Prostate gland (tissue), 2 donors: ENCODE results near the gene PCDHB14. TPM values are rescaled to one million over a fixed set of nuclear protein-coding genes. Genes with fewer than 3 reads are reported as not detected.
"Not testable (repeated sequence)": the region's sequence is repeated elsewhere in the genome, so short reads cannot be mapped to it uniquely, and the experiment has no call there.

ENCODE experiments used
- DNase-seq: peaks from one replicate; pipeline ENCODE4 v3.0.0-alpha.2; 2019; ENCODE audit warnings: low spot score
- H3K27ac ChIP-seq, 2 donors: fragments of 200-600 bp; sonication (generic); 2 replicates each; pipeline ENCODE4 v1.5.1; 2017 to 2019
- H3K27me3 ChIP-seq: fragments of 200-600 bp; sonication (generic); replicated peaks from 2 replicates; pipeline ENCODE4 v1.5.1; 2019; ENCODE audit not compliant: insufficient read depth
- H3K36me3 ChIP-seq, 2 donors: fragments of 200-600 bp; sonication (generic); 1 replicate in 1 of 2; 2 replicates in 1 of 2; pipeline versions ENCODE4 v1.5.1 to v1.8.1; 2017 to 2019
- H3K4me1 ChIP-seq: fragments of 200-600 bp; sonication (generic); replicated peaks from 2 replicates; pipeline ENCODE4 v1.5.1; 2019
- H3K4me3 ChIP-seq, 2 donors: fragments of 200-600 bp; sonication (generic); 2 replicates each; pipeline ENCODE4 v1.5.1; 2017 to 2019
- H3K9me3 ChIP-seq: fragments of 200-600 bp; sonication (generic); 2 replicates; pipeline ENCODE4 v1.5.1; 2017
- POLR2A ChIP-seq: fragments of 450-650 bp; IDR thresholded peaks from one replicate; pipeline ENCODE4 v1.6.1; 2016; ENCODE audit warnings: antibody characterized with exemption, mild to moderate bottlenecking
- POLR2AphosphoS5 ChIP-seq: sonication (generic); formaldehyde crosslinking; IDR thresholded peaks from one replicate; pipeline ENCODE4 v1.6.1; 2017; ENCODE audit warnings: antibody characterized with exemption
- WGBS: methylation state at CpG from one replicate; pipeline ENCODE4 v1.1.5; 2018; 5-methylcytosine and 5-hydroxymethylcytosine counted together
- intact Hi-C: fragments of 100-400 bp; cut with DNase I; formaldehyde crosslinking; loops from one replicate; pipeline ENCODE4 v1.14.2; 2022
- total RNA-seq, 2 donors: library from RNA; depleted of rRNA; stranded (reverse); fragments of >200 nt; gene quantifications; one replicate each; pipeline ENCODE4 v1.1.0, GENCODE V29; 2016
- TF ChIP-seq, protein P1 (sequence below), 4 experiments: fragments of 200-600 bp in 2 of 4; fragments of 450-650 bp in 2 of 4; sonication (generic) in 2 of 4; IDR thresholded peaks; 1 replicate in 3 of 4; 2 replicates in 1 of 4; pipeline ENCODE4 v1.5.1; 2016 to 2019; ENCODE audit warnings: antibody characterized with exemption in 4 of 4, mild to moderate bottlenecking in 2 of 4, moderate library complexity in 2 of 4

PCDHB14 gene
- 1 to 10 TPM; 4.6 to 6.7 TPM for total RNA-seq

DNA sequence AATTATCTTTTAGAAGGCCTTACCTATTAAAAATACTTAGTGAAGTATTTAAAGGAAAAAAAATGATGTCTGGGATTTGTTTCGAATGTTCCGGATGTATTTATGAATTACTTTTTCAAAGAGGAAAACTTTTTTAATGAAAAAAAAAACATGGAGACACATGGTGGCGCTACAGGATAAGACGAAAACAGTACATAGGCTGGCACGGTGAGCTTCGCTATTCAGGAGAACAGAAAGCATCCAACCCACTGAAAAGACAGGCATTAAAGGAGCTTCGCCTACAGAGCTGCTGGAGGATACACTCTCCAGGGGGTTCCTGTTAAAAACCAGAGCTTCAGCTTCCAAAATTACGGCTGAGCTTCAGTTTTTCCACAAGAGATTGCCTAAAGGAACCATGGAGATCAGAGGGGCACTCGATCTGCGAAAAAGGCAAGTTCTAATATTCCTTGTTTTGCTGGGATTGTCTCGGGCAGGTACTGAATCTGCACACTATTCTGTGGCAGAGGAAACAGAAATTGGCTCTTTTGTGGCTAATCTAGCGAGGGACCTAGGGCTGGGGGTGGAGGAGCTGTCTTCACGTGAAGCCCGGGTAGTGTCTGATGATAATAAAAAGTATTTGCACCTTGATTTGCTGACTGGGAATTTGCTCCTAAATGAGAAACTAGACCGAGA is at the start of gene PCDHB14:
Gene PCDHB14 (plus strand): TSS at position 232 of the 672 bp plus-strand sequence. CDS start 163 bp downstream, at position 395.
- Histone ChIP-seq H3K36me3 (no peaks in the 10 kb centered on the region), H3K4me3 (peak within 1 kb of the TSS in 1 of 2 donors; percentile 6), H3K4me1 (no peaks in the 10 kb centered on the region), H3K27ac (no peak within 1 kb of the TSS), H3K9me3 (no peaks in the 10 kb centered on the region), H3K27me3 (no peaks in the 10 kb centered on the region)
- intact Hi-C loops: loop anchor here (10.0 kb wide), 1 partner anchor 342 kb away; no protein-coding TSS in a partner anchor
- DNase-seq: no peak
- 22% methylated on average over 15 of the region's 15 CpGs for WGBS
- TF ChIP-seq, protein P1, sequence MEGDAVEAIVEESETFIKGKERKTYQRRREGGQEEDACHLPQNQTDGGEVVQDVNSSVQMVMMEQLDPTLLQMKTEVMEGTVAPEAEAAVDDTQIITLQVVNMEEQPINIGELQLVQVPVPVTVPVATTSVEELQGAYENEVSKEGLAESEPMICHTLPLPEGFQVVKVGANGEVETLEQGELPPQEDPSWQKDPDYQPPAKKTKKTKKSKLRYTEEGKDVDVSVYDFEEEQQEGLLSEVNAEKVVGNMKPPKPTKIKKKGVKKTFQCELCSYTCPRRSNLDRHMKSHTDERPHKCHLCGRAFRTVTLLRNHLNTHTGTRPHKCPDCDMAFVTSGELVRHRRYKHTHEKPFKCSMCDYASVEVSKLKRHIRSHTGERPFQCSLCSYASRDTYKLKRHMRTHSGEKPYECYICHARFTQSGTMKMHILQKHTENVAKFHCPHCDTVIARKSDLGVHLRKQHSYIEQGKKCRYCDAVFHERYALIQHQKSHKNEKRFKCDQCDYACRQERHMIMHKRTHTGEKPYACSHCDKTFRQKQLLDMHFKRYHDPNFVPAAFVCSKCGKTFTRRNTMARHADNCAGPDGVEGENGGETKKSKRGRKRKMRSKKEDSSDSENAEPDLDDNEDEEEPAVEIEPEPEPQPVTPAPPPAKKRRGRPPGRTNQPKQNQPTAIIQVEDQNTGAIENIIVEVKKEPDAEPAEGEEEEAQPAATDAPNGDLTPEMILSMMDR (IDR thresholded peaks at IDR 0.05): no peak
- no peak for TF ChIP-seq POLR2AphosphoS5
- TF ChIP-seq POLR2A: no peak

DNA sequence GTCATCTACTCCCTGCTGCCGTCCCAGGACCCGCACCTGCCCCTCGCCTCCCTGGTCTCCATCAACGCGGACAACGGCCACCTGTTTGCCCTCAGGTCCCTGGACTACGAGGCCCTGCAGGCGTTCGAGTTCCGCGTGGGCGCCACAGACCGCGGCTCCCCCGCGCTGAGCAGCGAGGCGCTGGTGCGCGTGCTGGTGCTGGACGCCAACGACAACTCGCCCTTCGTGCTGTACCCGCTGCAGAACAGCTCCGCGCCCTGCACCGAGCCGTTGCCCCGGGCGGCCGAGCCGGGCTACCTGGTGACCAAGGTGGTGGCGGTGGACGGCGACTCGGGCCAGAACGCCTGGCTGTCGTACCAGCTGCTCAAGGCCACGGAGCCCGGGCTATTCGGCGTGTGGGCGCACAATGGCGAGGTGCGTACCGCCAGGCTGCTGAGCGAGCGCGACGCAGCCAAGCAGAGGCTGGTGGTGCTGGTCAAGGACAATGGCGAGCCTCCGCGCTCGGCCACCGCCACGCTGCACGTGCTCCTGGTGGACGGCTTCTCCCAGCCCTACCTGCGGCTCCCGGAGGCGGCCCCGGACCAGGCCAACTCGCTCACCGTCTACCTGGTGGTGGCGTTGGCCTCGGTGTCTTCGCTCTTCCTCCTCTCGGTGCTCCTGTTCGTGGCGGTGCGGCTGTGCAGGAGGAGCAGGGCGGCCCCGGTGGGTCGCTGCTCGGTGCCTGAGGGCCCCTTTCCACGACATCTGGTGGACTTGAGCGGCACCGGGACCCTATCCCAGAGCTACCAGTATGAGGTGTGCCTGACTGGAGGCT is 48.6 kb upstream of the PCDHB14 start:
- 37% methylated on average over 79 of the region's 79 CpGs for WGBS
- H3K4me3 ChIP-seq, H3K27ac ChIP-seq, H3K36me3 ChIP-seq, H3K4me1 ChIP-seq, H3K9me3 ChIP-seq, DNase-seq, intact Hi-C loops, H3K27me3 ChIP-seq: not testable (repeated sequence)

DNA sequence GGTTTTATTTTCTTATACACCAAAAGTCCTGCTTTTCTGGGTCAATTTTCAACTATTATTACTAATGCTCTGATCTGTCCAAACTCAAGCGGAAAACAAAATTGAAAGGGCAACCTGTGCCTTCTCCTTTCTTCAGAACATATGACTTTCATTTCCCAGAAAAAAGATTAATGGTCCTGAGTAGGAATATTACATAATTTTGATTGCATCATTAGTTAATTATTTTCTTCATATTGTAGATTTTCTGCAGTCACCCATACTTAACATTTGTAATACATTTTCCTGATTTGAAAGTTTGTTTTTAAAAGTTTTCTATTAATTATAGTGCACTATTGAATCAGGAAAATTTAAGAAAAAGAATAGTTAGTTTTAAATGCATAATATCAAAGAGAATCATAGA is 47.2 kb upstream of the PCDHB14 start:
- no peaks in the 10 kb centered on the region for H3K4me1 ChIP-seq
- TF ChIP-seq POLR2A: no peak
- no peak for TF ChIP-seq POLR2AphosphoS5
- TF ChIP-seq, protein P1 (IDR thresholded peaks at IDR 0.05): no peak
- H3K27me3 ChIP-seq: peaks cover 6% of the 10 kb centered on the region
- no peak overlapping the region for H3K4me3 ChIP-seq
- WGBS: 52% methylated on average over 1 of the region's 1 CpG
- no peak overlapping the region for H3K27ac ChIP-seq
- DNase-seq: no peak
- no peaks in the 10 kb centered on the region for H3K9me3 ChIP-seq
- intact Hi-C loops: no loop called here
- H3K36me3 ChIP-seq: no peaks in the 10 kb centered on the region

DNA sequence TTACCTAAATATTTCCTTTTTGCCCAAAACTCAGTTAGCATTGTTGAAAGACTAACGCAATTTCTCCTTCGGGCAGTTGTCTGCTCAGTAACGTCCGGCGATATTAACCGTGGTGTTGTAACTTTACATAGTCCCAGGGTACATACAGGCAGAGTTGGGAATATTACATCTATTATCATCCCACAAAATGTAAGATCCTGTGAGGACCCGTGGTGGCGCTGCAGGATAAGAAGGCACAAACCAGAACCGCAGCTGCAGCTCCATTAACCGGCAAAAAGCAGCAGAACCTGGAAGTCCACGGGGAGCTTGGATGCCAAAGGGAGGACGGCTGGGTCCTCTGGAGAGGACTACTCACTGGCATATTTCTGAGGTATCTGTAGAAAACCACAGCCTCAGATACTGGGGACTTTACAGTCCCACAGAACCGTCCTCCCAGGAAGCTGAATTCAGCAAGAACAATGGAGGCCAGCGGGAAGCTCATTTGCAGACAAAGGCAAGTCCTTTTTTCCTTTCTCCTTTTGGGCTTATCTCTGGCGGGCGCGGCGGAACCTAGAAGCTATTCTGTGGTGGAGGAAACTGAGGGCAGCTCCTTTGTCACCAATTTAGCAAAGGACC is 45.5 kb upstream of the PCDHB14 start, which contains the start of gene PCDHB8:
Gene PCDHB8 (plus strand): TSS at position 214 of the 615 bp plus-strand sequence. CDS start 245 bp downstream, at position 459.
- DNase-seq, H3K36me3 ChIP-seq, H3K4me3 ChIP-seq, H3K4me1 ChIP-seq, H3K27ac ChIP-seq, intact Hi-C loops, H3K27me3 ChIP-seq, H3K9me3 ChIP-seq: not testable (repeated sequence)
- WGBS: 28% methylated on average over 18 of the region's 18 CpGs

DNA sequence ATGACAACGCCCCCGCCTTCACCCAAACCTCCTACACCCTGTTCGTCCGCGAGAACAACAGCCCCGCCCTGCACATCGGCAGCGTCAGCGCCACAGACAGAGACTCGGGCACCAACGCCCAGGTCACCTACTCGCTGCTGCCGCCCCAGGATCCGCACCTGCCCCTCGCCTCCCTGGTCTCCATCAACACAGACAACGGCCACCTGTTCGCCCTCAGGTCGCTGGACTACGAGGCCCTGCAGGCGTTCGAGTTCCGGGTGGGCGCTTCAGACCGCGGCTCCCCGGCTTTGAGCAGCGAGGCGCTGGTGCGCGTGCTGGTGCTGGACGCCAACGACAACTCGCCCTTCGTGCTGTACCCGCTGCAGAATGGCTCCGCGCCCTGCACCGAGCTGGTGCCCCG is 43.8 kb upstream of the PCDHB14 start:
- H3K27me3 ChIP-seq, DNase-seq, H3K36me3 ChIP-seq, H3K27ac ChIP-seq, H3K4me3 ChIP-seq, H3K9me3 ChIP-seq, intact Hi-C loops, H3K4me1 ChIP-seq: not testable (repeated sequence)
- 38% methylated on average over 34 of the region's 39 CpGs for WGBS

DNA sequence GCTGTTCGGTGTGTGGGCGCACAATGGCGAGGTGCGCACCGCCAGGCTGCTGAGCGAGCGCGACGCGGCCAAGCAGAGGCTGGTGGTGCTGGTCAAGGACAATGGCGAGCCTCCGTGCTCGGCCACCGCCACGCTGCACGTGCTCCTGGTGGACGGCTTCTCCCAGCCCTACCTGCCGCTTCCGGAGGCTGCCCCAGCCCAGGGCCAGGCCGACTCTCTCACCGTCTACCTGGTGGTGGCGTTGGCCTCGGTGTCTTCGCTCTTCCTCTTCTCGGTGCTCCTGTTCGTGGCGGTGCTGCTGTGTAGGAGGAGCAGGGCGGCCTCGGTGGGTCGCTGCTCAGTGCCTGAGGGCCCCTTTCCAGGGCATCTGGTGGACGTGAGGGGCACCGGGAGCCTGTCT is 43.3 kb upstream of the PCDHB14 start:
- intact Hi-C loops, H3K27me3 ChIP-seq, H3K4me1 ChIP-seq, H3K4me3 ChIP-seq, H3K9me3 ChIP-seq, H3K27ac ChIP-seq, H3K36me3 ChIP-seq, DNase-seq: not testable (repeated sequence)
- WGBS: 32% methylated on average over 32 of the region's 32 CpGs
